Measurements from ENCODE around the gene COQ10A. TPM values are rescaled to one million over a fixed set of nuclear protein-coding genes. Genes with fewer than 3 reads are reported as not detected.

Gene COQ10A
- total and polyA plus RNA-seq, 9 of the 15 experiments (the other 6 are each of a cell fraction or from before 2014, with no cell fraction given), result 3.1 to 26.4 (median 12.7) TPM

GRCh38 chr12:56300644-56301464 is 34.1 kb downstream of the COQ10A start (continued):
- TF ChIP-seq ARID4B (CRISPR knock-in tag; IDR thresholded peaks at IDR 0.05), result no peak
- TF ChIP-seq ASH1L (IDR thresholded peaks at IDR 0.05; ENCODE audit: borderline replicate concordance, low read depth, partially characterized antibody), result no peak
- TF ChIP-seq MLLT1 (IDR thresholded peaks at IDR 0.05), result peak; percentile 35 to 52; a peak in 2 of 4 replicates
- TF ChIP-seq ZBTB8A (IDR thresholded peaks at IDR 0.05; ENCODE audit: partially characterized antibody), result no peak
- no peak for TF ChIP-seq NR0B1 (IDR thresholded peaks at IDR 0.05; ENCODE audit: partially characterized antibody)
- no peak for TF ChIP-seq PHF20 (IDR thresholded peaks at IDR 0.05; ENCODE audit: partially characterized antibody)
- no peak for TF ChIP-seq ZNF184 (CRISPR knock-in tag; IDR thresholded peaks at IDR 0.05)
- peak; percentile 62 for TF ChIP-seq SMAD4 (CRISPR knock-in tag; conservative IDR thresholded peaks at IDR 0.05)
- TF ChIP-seq ZNF175 (CRISPR knock-in tag; IDR thresholded peaks at IDR 0.05; ENCODE audit: low read depth), result peak; percentile 77
- no peak for TF ChIP-seq PML (IDR thresholded peaks at IDR 0.05; ENCODE audit: low read length)
- TF ChIP-seq ZSCAN29 (IDR thresholded peaks at IDR 0.05), result no peak
- no peak for TF ChIP-seq RBFOX2 (IDR thresholded peaks at IDR 0.05; ENCODE audit: low read depth, low read length)
- TF ChIP-seq SP1 (CRISPR knock-in tag; IDR thresholded peaks at IDR 0.05), result peak; percentile 2; the same call in 1 of the 2 replicates
- TF ChIP-seq FOXM1 (IDR thresholded peaks at IDR 0.05; ENCODE audit: low read depth), result peak; percentile 73
- TF ChIP-seq FOXM1 (CRISPR knock-in tag; IDR thresholded peaks at IDR 0.05; ENCODE audit: low read depth), result no peak
- TF ChIP-seq, protein P1, sequence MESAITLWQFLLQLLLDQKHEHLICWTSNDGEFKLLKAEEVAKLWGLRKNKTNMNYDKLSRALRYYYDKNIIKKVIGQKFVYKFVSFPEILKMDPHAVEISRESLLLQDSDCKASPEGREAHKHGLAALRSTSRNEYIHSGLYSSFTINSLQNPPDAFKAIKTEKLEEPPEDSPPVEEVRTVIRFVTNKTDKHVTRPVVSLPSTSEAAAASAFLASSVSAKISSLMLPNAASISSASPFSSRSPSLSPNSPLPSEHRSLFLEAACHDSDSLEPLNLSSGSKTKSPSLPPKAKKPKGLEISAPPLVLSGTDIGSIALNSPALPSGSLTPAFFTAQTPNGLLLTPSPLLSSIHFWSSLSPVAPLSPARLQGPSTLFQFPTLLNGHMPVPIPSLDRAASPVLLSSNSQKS (CRISPR knock-in tag; IDR thresholded peaks at IDR 0.05), result no peak
- no peak for TF ChIP-seq CAMTA2 (CRISPR knock-in tag; conservative IDR thresholded peaks at IDR 0.05)
- TF ChIP-seq CBX8 (IDR thresholded peaks at IDR 0.05; ENCODE audit: borderline replicate concordance, extremely low read depth, low read depth, low read length, poor library complexity, severe bottlenecking), result no peak
- TF ChIP-seq FOXK2 (conservative IDR thresholded peaks at IDR 0.05 in 1 of 2, IDR thresholded peaks at IDR 0.05 in 1 of 2; ENCODE audit: low read depth in 2 of 2), result 0 out of 4 replicates have a peak, but pooled peaks of 1 of the 2 experiments have one; percentile 25
- TF ChIP-seq BHLHE40 (IDR thresholded peaks at IDR 0.05; ENCODE audit: low read length), result peak; percentile 16; the same call in 1 of the 2 replicates

Data from K562 (cell line).